A549 (cell line): ENCODE measurements around the gene ATG10. TPM values are rescaled to one million over a fixed set of nuclear protein-coding genes. Genes with fewer than 3 reads are reported as not detected.

ENCODE experiments used
- ATAC-seq, 2 experiments: fragments of 200-7000 bp in 1 of 2; fragments of >200 bp in 1 of 2; cut with Nextera tagmentation in 1 of 2; cut with Tn5 transposase in 1 of 2; 3 replicates each; pipeline versions ENCODE4 v1.8.0 to v1.9.1; 2018 to 2020; ENCODE audit warnings: mild to moderate bottlenecking in 1 of 2, moderate library complexity in 1 of 2
- CTCF ChIA-PET: fragments of 300-600 bp; sonication (Branson Sonifier 250); formaldehyde crosslinking; extraction: SDS; loops from one replicate; lab custom pipeline; 2021; ENCODE audit warnings: antibody characterized with exemption, inconsistent platforms; lab: Yijun Ruan, JAX
- POLR2A ChIA-PET: fragments of 350-600 bp; formaldehyde crosslinking; extraction: SDS; loops from one replicate; lab custom pipeline; 2021; ENCODE audit warnings: antibody characterized with exemption, inconsistent platforms; lab: Yijun Ruan, JAX
- DNase-seq, 2 experiments: peaks; one replicate each; pipeline versions ENCODE4 v3.0.0 to v3.0.0-alpha.2; 2011 to 2016; ENCODE audit warnings: low read depth in 1 of 2, low spot score in 1 of 2
- FAIRE-seq: peaks from 2 replicates; lab custom pipeline; 2011; peaks lifted over from hg19 to GRCh38; lab: Jason Lieb, UNC
- H3K27ac ChIP-seq, 2 experiments: fragments of >200 bp; sonication (Bioruptor Twin); formaldehyde crosslinking; 3 replicates each; pipeline ENCODE4 v1.5.1; 2016 to 2017
- H3K4me1 ChIP-seq: fragments of >200 bp; sonication (Bioruptor Twin); formaldehyde crosslinking; 3 replicates; pipeline ENCODE4 v1.6.1; 2016
- H3K4me2 ChIP-seq: fragments of >200 bp; sonication (Bioruptor Twin); formaldehyde crosslinking; 3 replicates; pipeline ENCODE4 v1.6.1; 2016
- H3K4me3 ChIP-seq: fragments of >200 bp; sonication (Bioruptor Twin); formaldehyde crosslinking; 3 replicates; pipeline ENCODE4 v1.5.1; 2016
- H3K9me3 ChIP-seq: fragments of >200 bp; sonication (Bioruptor Twin); formaldehyde crosslinking; 3 replicates; pipeline ENCODE4 v1.6.1; 2016
- ATOH8 ChIP-seq: fragments of 250-450 bp; sonication (Bioruptor Pico); IDR thresholded peaks from 2 replicates; pipeline ENCODE4 v1.5.0; 2020; ENCODE audit warnings: low read depth, mild to moderate bottlenecking, moderate library complexity
- BHLHE40 ChIP-seq: IDR thresholded peaks from 2 replicates; pipeline ENCODE4 v1.6.1; 2012; ENCODE audit warnings: low read depth, low read length, inconsistent platforms
- CEBPB ChIP-seq, 2 experiments: fragments of >200 bp in 1 of 2; sonication (Bioruptor Twin) in 1 of 2; formaldehyde crosslinking in 1 of 2; IDR thresholded peaks; 2 replicates each; pipeline ENCODE4 v1.6.1; 2012 to 2016
- EHMT2 ChIP-seq: fragments of 200-600 bp; sonication (generic); IDR thresholded peaks from 2 replicates; pipeline ENCODE4 v1.6.1; 2016; ENCODE audit warnings: antibody characterized with exemption, low read depth, mild to moderate bottlenecking, moderate library complexity
- FOSB ChIP-seq: fragments of 250-450 bp; sonication (Bioruptor Pico); IDR thresholded peaks from 2 replicates; pipeline ENCODE4 v1.5.0; 2020; ENCODE audit warnings: mild to moderate bottlenecking, moderate library complexity
- FOSL2 ChIP-seq, 2 experiments: fragments of 450-650 bp in 1 of 2; fragments of >200 bp in 1 of 2; sonication (Bioruptor Twin) in 1 of 2; formaldehyde crosslinking; IDR thresholded peaks; 2 replicates each; pipeline versions ENCODE4 v1.5.0 to v1.6.1; 2016 to 2020; ENCODE audit warnings: mild to moderate bottlenecking in 1 of 2, moderate library complexity in 1 of 2
- FOXS1 ChIP-seq: fragments of 250-450 bp; sonication (Bioruptor Pico); IDR thresholded peaks from 2 replicates; pipeline ENCODE4 v1.5.0; 2020; ENCODE audit warnings: mild to moderate bottlenecking, moderate library complexity
- GATA3 ChIP-seq: IDR thresholded peaks from 2 replicates; pipeline ENCODE4 v1.6.1; 2012; ENCODE audit warnings: borderline replicate concordance
- HOXB5 ChIP-seq: fragments of 250-450 bp; sonication (Bioruptor Pico); IDR thresholded peaks from 2 replicates; pipeline ENCODE4 v1.5.0; 2020; ENCODE audit warnings: mild to moderate bottlenecking, moderate library complexity
- KDM1A ChIP-seq: fragments of 200-600 bp; sonication (generic); IDR thresholded peaks from 2 replicates; pipeline ENCODE4 v1.6.1; 2016; ENCODE audit warnings: low read depth, mild to moderate bottlenecking
- MAFK ChIP-seq: fragments of 450-650 bp; IDR thresholded peaks from 2 replicates; pipeline ENCODE4 v1.6.1; 2014; ENCODE audit not compliant: partially characterized antibody
- MYC ChIP-seq: IDR thresholded peaks from 2 replicates; pipeline ENCODE4 v1.6.1; 2012; ENCODE audit warnings: mild to moderate bottlenecking, inconsistent platforms, low read length, improper control_type of control experiment, borderline replicate concordance
- NPAS2 ChIP-seq: fragments of 250-450 bp; sonication (Bioruptor Pico); IDR thresholded peaks from 2 replicates; pipeline ENCODE4 v1.8.0; 2022; ENCODE audit warnings: mild to moderate bottlenecking, moderate library complexity, borderline replicate concordance
- NR3C1 ChIP-seq: fragments of >200 bp; sonication (Bioruptor Twin); formaldehyde crosslinking; IDR thresholded peaks from 3 replicates; pipeline ENCODE4 v1.6.1; 2017
- POLR2A ChIP-seq: IDR thresholded peaks from 2 replicates; pipeline ENCODE4 v1.6.1; 2012; ENCODE audit warnings: mild to moderate bottlenecking, low read length
- POLR2AphosphoS2 ChIP-seq: conservative IDR thresholded peaks from 2 replicates; pipeline ENCODE4 v1.6.1; 2012; ENCODE audit warnings: low read length, improper control_type of control experiment, inconsistent platforms
- RARB ChIP-seq: fragments of 250-450 bp; sonication (Bioruptor Pico); IDR thresholded peaks from 2 replicates; pipeline ENCODE4 v1.8.0; 2021; ENCODE audit warnings: mild to moderate bottlenecking, moderate library complexity
- RNF2 ChIP-seq: fragments of 200-600 bp; sonication (generic); IDR thresholded peaks from 2 replicates; pipeline ENCODE4 v1.6.1; 2016; ENCODE audit warnings: low read depth, mild to moderate bottlenecking, antibody characterized with exemption, moderate library complexity, borderline replicate concordance
- SMC3 ChIP-seq: fragments of >200 bp; sonication (Bioruptor Twin); formaldehyde crosslinking; IDR thresholded peaks from 3 replicates; pipeline ENCODE4 v1.6.1; 2018; ENCODE audit warnings: inconsistent platforms
- TFCP2L1 ChIP-seq: fragments of 250-450 bp; sonication (Bioruptor Pico); IDR thresholded peaks from 2 replicates; pipeline ENCODE4 v1.5.0; 2021; ENCODE audit warnings: mild to moderate bottlenecking
- ZC3H11A ChIP-seq: fragments of 450-650 bp; IDR thresholded peaks from 2 replicates; pipeline ENCODE4 v1.6.1; 2014; ENCODE audit warnings: antibody characterized with exemption, mild to moderate bottlenecking
- ZFP36 ChIP-seq: fragments of 450-650 bp; IDR thresholded peaks from 2 replicates; pipeline ENCODE4 v1.6.1; 2014; ENCODE audit warnings: borderline replicate concordance; ENCODE audit not compliant: partially characterized antibody
- ZNF302 ChIP-seq: fragments of 250-450 bp; sonication (Bioruptor Pico); IDR thresholded peaks from 2 replicates; pipeline ENCODE4 v1.9.0; 2021; ENCODE audit warnings: inconsistent platforms, mild to moderate bottlenecking, moderate library complexity
- WGBS: methylation state at CpG from one replicate; pipeline ENCODE4 v1.1.6; 2017; ENCODE audit errors: missing lambda C conversion rate; 5-methylcytosine and 5-hydroxymethylcytosine counted together
- polyA plus RNA-seq, 4 experiments: library from polyadenylated mRNA; depleted of rRNA in 3 of 4; stranded (reverse); fragments of >200 nt; fragmentation: RNase III in 1 of 4; extraction: RNeasy Plus Mini Kit Qiagen cat#74134 plus additional on column Dnase treatment in 1 of 4; gene quantifications; 2 replicates in 3 of 4; 3 replicates in 1 of 4; pipeline ENCODE4 v1.2.3, GENCODE V29; 2011 to 2017
- TF ChIP-seq, protein P1 (sequence below): fragments of 200-600 bp; sonication (generic); IDR thresholded peaks from 2 replicates; pipeline ENCODE4 v1.6.1; 2016; ENCODE audit warnings: antibody characterized with exemption, mild to moderate bottlenecking, moderate library complexity
- TF ChIP-seq, protein P2 (sequence below): IDR thresholded peaks from 2 replicates; pipeline ENCODE4 v1.6.1; 2012
- TF ChIP-seq, protein P3 (sequence below): fragments of 150-350 bp; IDR thresholded peaks from 2 replicates; pipeline ENCODE4 v1.6.1; 2014; ENCODE audit warnings: low read depth, mild to moderate bottlenecking, low read length

ATG10 gene
- polyA plus RNA-seq, 2 of the 4 experiments (the other 2 are of a cell fraction), result 12.7 to 17.9 TPM

- Histone ChIP-seq H3K4me2 (no peak overlapping the region), H3K27ac (no peak overlapping the region), H3K4me3 (no peak overlapping the region), H3K4me1 (no peaks in the 10 kb centered on the region), H3K9me3 (peaks cover 5% of the 10 kb centered on the region; the same call in 2 of the 3 replicates)
- CTCF ChIA-PET, result interaction anchor here (1.8 kb wide), 1 partner anchor 23 kb away, joined by 4 read pairs; no protein-coding TSS in a partner anchor
- 47% methylated on average over 4 of the region's 4 CpGs for WGBS
- ATAC-seq (no peak), DNase-seq (no peak), FAIRE-seq (no peak)
- POLR2A ChIA-PET, result no interaction called here
- TF ChIP-seq TFCP2L1 (CRISPR knock-in tag), result no peak
- no peak for TF ChIP-seq EHMT2
- no peak for TF ChIP-seq POLR2A
- TF ChIP-seq RARB (CRISPR knock-in tag), result no peak
- TF ChIP-seq, protein P1, sequence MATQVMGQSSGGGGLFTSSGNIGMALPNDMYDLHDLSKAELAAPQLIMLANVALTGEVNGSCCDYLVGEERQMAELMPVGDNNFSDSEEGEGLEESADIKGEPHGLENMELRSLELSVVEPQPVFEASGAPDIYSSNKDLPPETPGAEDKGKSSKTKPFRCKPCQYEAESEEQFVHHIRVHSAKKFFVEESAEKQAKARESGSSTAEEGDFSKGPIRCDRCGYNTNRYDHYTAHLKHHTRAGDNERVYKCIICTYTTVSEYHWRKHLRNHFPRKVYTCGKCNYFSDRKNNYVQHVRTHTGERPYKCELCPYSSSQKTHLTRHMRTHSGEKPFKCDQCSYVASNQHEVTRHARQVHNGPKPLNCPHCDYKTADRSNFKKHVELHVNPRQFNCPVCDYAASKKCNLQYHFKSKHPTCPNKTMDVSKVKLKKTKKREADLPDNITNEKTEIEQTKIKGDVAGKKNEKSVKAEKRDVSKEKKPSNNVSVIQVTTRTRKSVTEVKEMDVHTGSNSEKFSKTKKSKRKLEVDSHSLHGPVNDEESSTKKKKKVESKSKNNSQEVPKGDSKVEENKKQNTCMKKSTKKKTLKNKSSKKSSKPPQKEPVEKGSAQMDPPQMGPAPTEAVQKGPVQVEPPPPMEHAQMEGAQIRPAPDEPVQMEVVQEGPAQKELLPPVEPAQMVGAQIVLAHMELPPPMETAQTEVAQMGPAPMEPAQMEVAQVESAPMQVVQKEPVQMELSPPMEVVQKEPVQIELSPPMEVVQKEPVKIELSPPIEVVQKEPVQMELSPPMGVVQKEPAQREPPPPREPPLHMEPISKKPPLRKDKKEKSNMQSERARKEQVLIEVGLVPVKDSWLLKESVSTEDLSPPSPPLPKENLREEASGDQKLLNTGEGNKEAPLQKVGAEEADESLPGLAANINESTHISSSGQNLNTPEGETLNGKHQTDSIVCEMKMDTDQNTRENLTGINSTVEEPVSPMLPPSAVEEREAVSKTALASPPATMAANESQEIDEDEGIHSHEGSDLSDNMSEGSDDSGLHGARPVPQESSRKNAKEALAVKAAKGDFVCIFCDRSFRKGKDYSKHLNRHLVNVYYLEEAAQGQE, result no peak
- TF ChIP-seq KDM1A, result no peak
- no peak for TF ChIP-seq RNF2
- TF ChIP-seq FOXS1, result no peak
- no peak for TF ChIP-seq HOXB5 (CRISPR knock-in tag)
- TF ChIP-seq ZFP36, result no peak
- no peak for TF ChIP-seq ZNF302 (CRISPR knock-in tag)
These were observed 47.4 kb upstream of the ATG10 start for GRCh38 chr5:81924442-81924841.

- Histone ChIP-seq H3K9me3 (peaks cover 5% of the 10 kb centered on the region; the same call in 2 of the 3 replicates), H3K4me3 (no peak overlapping the region), H3K27ac (no peak overlapping the region), H3K4me1 (no peaks in the 10 kb centered on the region), H3K4me2 (no peak overlapping the region)
- no peak for TF ChIP-seq GATA3
- no peak for TF ChIP-seq EHMT2
- no peak for TF ChIP-seq CEBPB (IDR thresholded peaks at IDR 0.05)
- TF ChIP-seq, protein P2, sequence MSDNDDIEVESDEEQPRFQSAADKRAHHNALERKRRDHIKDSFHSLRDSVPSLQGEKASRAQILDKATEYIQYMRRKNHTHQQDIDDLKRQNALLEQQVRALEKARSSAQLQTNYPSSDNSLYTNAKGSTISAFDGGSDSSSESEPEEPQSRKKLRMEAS, result no peak
- no peak for TF ChIP-seq ZC3H11A
- TF ChIP-seq SMC3, result no peak
- TF ChIP-seq BHLHE40, result no peak
- TF ChIP-seq RNF2, result no peak
- no peak for TF ChIP-seq ATOH8 (CRISPR knock-in tag)
- TF ChIP-seq FOSL2 (IDR thresholded peaks at IDR 0.05), result no peak
- no peak for TF ChIP-seq FOSL2 (CRISPR knock-in tag; IDR thresholded peaks at IDR 0.05)
- TF ChIP-seq MAFK, result no peak
- TF ChIP-seq, protein P1, result no peak
- TF ChIP-seq MYC, result no peak
- TF ChIP-seq TFCP2L1 (CRISPR knock-in tag), result no peak
- no peak for TF ChIP-seq NPAS2
- TF ChIP-seq FOSB (CRISPR knock-in tag), result no peak
- TF ChIP-seq, protein P3, sequence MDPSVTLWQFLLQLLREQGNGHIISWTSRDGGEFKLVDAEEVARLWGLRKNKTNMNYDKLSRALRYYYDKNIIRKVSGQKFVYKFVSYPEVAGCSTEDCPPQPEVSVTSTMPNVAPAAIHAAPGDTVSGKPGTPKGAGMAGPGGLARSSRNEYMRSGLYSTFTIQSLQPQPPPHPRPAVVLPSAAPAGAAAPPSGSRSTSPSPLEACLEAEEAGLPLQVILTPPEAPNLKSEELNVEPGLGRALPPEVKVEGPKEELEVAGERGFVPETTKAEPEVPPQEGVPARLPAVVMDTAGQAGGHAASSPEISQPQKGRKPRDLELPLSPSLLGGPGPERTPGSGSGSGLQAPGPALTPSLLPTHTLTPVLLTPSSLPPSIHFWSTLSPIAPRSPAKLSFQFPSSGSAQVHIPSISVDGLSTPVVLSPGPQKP, result no peak
- no peak for TF ChIP-seq NR3C1
- TF ChIP-seq POLR2AphosphoS2, result no peak
- FAIRE-seq, result no peak
- no peak for DNase-seq
- POLR2A ChIA-PET, result no interaction called here
- no peak for ATAC-seq
- 56% methylated on average over 4 of the region's 4 CpGs for WGBS
- CTCF ChIA-PET, result interaction anchor here (1.8 kb wide), 1 partner anchor 22 kb away, joined by 4 read pairs; no protein-coding TSS in a partner anchor
These were observed 46.8 kb upstream of the ATG10 start for GRCh38 chr5:81925009-81925408.
